Neural cell (in vitro differentiated cells): ENCODE measurements around the gene WRNIP1. TPM values are rescaled to one million over a fixed set of nuclear protein-coding genes. Genes with fewer than 3 reads are reported as not detected.

Experiments used
- H2AFZ ChIP-seq: fragments of 200-600, 300-800 bp; sonication (generic), shearing (Covaris generic); 2 replicates; pipeline ENCODE4 v1.6.0; 2014; ENCODE audit warnings: low read depth, mild to moderate bottlenecking, antibody characterized with exemption, low read length, moderate library complexity
- H3F3A ChIP-seq: fragments of 200-600 bp; shearing (Covaris generic); 2 replicates; pipeline ENCODE4 v1.6.1; 2016; ENCODE audit warnings: mild to moderate bottlenecking, moderate library complexity, mixed read lengths, antibody characterized with exemption, low read length; ENCODE audit not compliant: insufficient read depth, poor library complexity, severe bottlenecking
- H3K27ac ChIP-seq: fragments of 200-600, 300-800 bp; sonication (generic), shearing (Covaris generic); 2 replicates; pipeline ENCODE4 v1.5.1; 2014; ENCODE audit warnings: mild to moderate bottlenecking, low read length, moderate library complexity
- H3K27me3 ChIP-seq: fragments of 300-800, 200-600 bp; sonication (generic), shearing (Covaris generic); 2 replicates; pipeline ENCODE4 v1.6.0; 2014; ENCODE audit warnings: mild to moderate bottlenecking, low read depth, low read length, moderate library complexity; ENCODE audit not compliant: insufficient read depth
- H3K36me3 ChIP-seq: fragments of 300-800, 200-600 bp; sonication (generic), shearing (Covaris generic); 2 replicates; pipeline ENCODE4 v1.5.1; 2014; ENCODE audit warnings: mild to moderate bottlenecking, antibody characterized with exemption, low read length, moderate library complexity; ENCODE audit not compliant: insufficient read depth
- H3K4me2 ChIP-seq: fragments of 300-800, 200-600 bp; sonication (generic), shearing (Covaris generic); 2 replicates; pipeline ENCODE4 v1.6.0; 2014; ENCODE audit warnings: mild to moderate bottlenecking, low read length
- H3K4me3 ChIP-seq: fragments of 300-800, 200-600 bp; sonication (generic), shearing (Covaris generic); 2 replicates; pipeline ENCODE4 v1.5.1; 2014; ENCODE audit warnings: mild to moderate bottlenecking, low read length, moderate library complexity
- H3K79me2 ChIP-seq: fragments of 200-600 bp; shearing (Covaris generic); replicated peaks from 2 replicates; pipeline ENCODE4 v1.6.0; 2014; ENCODE audit warnings: mild to moderate bottlenecking, low read length, moderate library complexity; ENCODE audit not compliant: insufficient read depth
- H3K9ac ChIP-seq: fragments of 300-800, 200-600 bp; sonication (generic), shearing (Covaris generic); 2 replicates; pipeline ENCODE4 v1.6.1; 2016; ENCODE audit warnings: mild to moderate bottlenecking, low read length, mixed read lengths
- H3K9me2 ChIP-seq: fragments of 200-600 bp; shearing (Covaris generic); 2 replicates; pipeline ENCODE4 v1.6.1; 2016; ENCODE audit warnings: mild to moderate bottlenecking, low read length, mixed read lengths; ENCODE audit not compliant: insufficient read depth
- H3K9me3 ChIP-seq: fragments of 200-600, 300-800 bp; sonication (generic), shearing (Covaris generic); 2 replicates; pipeline ENCODE4 v1.6.1; 2016; ENCODE audit warnings: mild to moderate bottlenecking, mixed run types, low read length, moderate library complexity, mixed read lengths
- H4K20me1 ChIP-seq: fragments of 200-600 bp; shearing (Covaris generic); 2 replicates; pipeline ENCODE4 v1.6.1; 2016; ENCODE audit warnings: mild to moderate bottlenecking, mixed run types; ENCODE audit not compliant: insufficient read depth
- CTCF ChIP-seq: fragments of 450-650 bp; IDR thresholded peaks from 2 replicates; pipeline ENCODE4 v1.5.1; 2014; ENCODE audit warnings: antibody characterized with exemption, mild to moderate bottlenecking, moderate library complexity; ENCODE audit not compliant: poor library complexity, severe bottlenecking
- EP300 ChIP-seq: fragments of 450-650 bp; conservative IDR thresholded peaks from 2 replicates; pipeline ENCODE4 v1.6.1; 2014; ENCODE audit warnings: antibody characterized with exemption, mild to moderate bottlenecking, moderate library complexity; ENCODE audit not compliant: poor library complexity, severe bottlenecking
- EZH2 ChIP-seq: fragments of 200-600, 300-800 bp; shearing (Covaris generic), sonication (generic); IDR thresholded peaks from 2 replicates; pipeline ENCODE4 v1.6.1; 2014; ENCODE audit warnings: antibody characterized with exemption, low read length, borderline replicate concordance, mild to moderate bottlenecking; ENCODE audit not compliant: insufficient read depth, poor library complexity, severe bottlenecking
- MXI1 ChIP-seq: fragments of 450-650 bp; conservative IDR thresholded peaks from 2 replicates; pipeline ENCODE4 v1.6.1; 2014; ENCODE audit warnings: antibody characterized with exemption, mild to moderate bottlenecking; ENCODE audit not compliant: poor library complexity, severe bottlenecking
- POLR2AphosphoS5 ChIP-seq: IDR thresholded peaks from 2 replicates; pipeline ENCODE4 v1.6.1; 2012
- RAD21 ChIP-seq: fragments of 450-650 bp; conservative IDR thresholded peaks from 2 replicates; pipeline ENCODE4 v1.6.1; 2014; ENCODE audit warnings: antibody characterized with exemption, mild to moderate bottlenecking, moderate library complexity
- REST ChIP-seq: IDR thresholded peaks from 2 replicates; pipeline ENCODE4 v1.6.1; 2012; ENCODE audit warnings: borderline replicate concordance
- SMC3 ChIP-seq: fragments of 450-650 bp; conservative IDR thresholded peaks from 2 replicates; pipeline ENCODE4 v1.6.1; 2014; ENCODE audit warnings: antibody characterized with exemption, mild to moderate bottlenecking, moderate library complexity; ENCODE audit not compliant: poor library complexity
- TAF1 ChIP-seq: IDR thresholded peaks from 2 replicates; pipeline ENCODE4 v1.6.1; 2012; ENCODE audit warnings: low read depth
- polyA plus RNA-seq: library from polyadenylated mRNA; depleted of rRNA; stranded (reverse); fragments of >200 nt; gene quantifications from 2 replicates; pipeline ENCODE4 v1.2.3, GENCODE V29; 2014

The WRNIP1 gene
- polyA plus RNA-seq, 1 donor from 2014 or later: 93.7 TPM

GRCh38 chr6:2715737-2716136 lies 49.5 kb upstream of the WRNIP1 start:
- no peak overlapping the region for H3K9ac ChIP-seq
- no peak overlapping the region for H2AFZ ChIP-seq
- H3K79me2 ChIP-seq: no peaks in the 10 kb centered on the region
- no peak overlapping the region for H3K27ac ChIP-seq
- TF ChIP-seq RAD21 (no peak), CTCF (no peak), EP300 (no peak), MXI1 (no peak), TAF1 (no peak), EZH2 (no peak), SMC3 (no peak)
- no peaks in the 10 kb centered on the region for H3K9me2 ChIP-seq
- no peak overlapping the region for H3K4me3 ChIP-seq
- peaks cover 3% of the 10 kb centered on the region for H3K9me3 ChIP-seq
- no peaks in the 10 kb centered on the region for H3K36me3 ChIP-seq
- H3F3A ChIP-seq: no peaks in the 10 kb centered on the region
- H3K27me3 ChIP-seq: no peaks in the 10 kb centered on the region
- H4K20me1 ChIP-seq: no peaks in the 10 kb centered on the region
- no peak overlapping the region for H3K4me2 ChIP-seq

GRCh38 chr6:2716936-2717700 lies 48.1 kb upstream of the WRNIP1 start:
- Histone ChIP-seq H4K20me1 (no peaks in the 10 kb centered on the region), H3F3A (no peaks in the 10 kb centered on the region), H3K9ac (no peak overlapping the region), H3K36me3 (no peaks in the 10 kb centered on the region), H3K79me2 (no peaks in the 10 kb centered on the region), H2AFZ (no peak overlapping the region), H3K27ac (no peak overlapping the region), H3K4me2 (no peak overlapping the region), H3K27me3 (no peaks in the 10 kb centered on the region), H3K9me3 (no peaks in the 10 kb centered on the region), H3K9me2 (no peaks in the 10 kb centered on the region), H3K4me3 (no peak overlapping the region)
- no peak for TF ChIP-seq REST
- no peak for TF ChIP-seq RAD21
- TF ChIP-seq EZH2: no peak
- no peak for TF ChIP-seq CTCF
- no peak for TF ChIP-seq POLR2AphosphoS5
- TF ChIP-seq TAF1: no peak
- TF ChIP-seq SMC3: no peak
- TF ChIP-seq EP300: no peak
- no peak for TF ChIP-seq MXI1
